Caco-2 (cell line): ENCODE results near the gene GAREM1. TPM values are rescaled to one million over a fixed set of nuclear protein-coding genes. Genes with fewer than 3 reads are reported as not detected.
A peak's percentile ranks its signal among the peaks of the same experiment; 100 is the strongest.

Experiments
- BruUV-seq: library from RNA; stranded (reverse); fragments of 400-500 nt; replicated peaks from 2 replicates; lab custom pipeline; 2021; lab: Mats Ljungman, UMichigan
- CTCF ChIA-PET: fragments of 300-600 bp; sonication (Branson Sonifier 250); formaldehyde crosslinking; loops from one replicate; lab custom pipeline; 2022; ENCODE audit warnings: antibody characterized with exemption; lab: Charles Lee
- POLR2A ChIA-PET: fragments of 300-600 bp; sonication (Branson Sonifier 250); formaldehyde crosslinking; loops from one replicate; lab custom pipeline; 2022; ENCODE audit warnings: antibody characterized with exemption; lab: Charles Lee
- DNase-seq, 2 experiments: peaks; one replicate each; pipeline versions ENCODE4 v3.0.0 to v3.0.0-alpha.2; 2020 to 2022
- H3K27me3 ChIP-seq: replicated peaks from 2 replicates; pipeline ENCODE4 v1.6.0; 2011; ENCODE audit warnings: low read length; ENCODE audit not compliant: control insufficient read depth, insufficient read depth
- H3K36me3 ChIP-seq: 2 replicates; pipeline ENCODE4 v1.5.1; 2011; ENCODE audit warnings: low read length; ENCODE audit not compliant: control insufficient read depth, insufficient read depth
- H3K4me1 ChIP-seq: fragments of 250-450 bp; sonication (Bioruptor Pico); 2 replicates; pipeline ENCODE4 v1.5.1; 2020; ENCODE audit warnings: mild to moderate bottlenecking
- H3K4me3 ChIP-seq: 2 replicates; pipeline ENCODE4 v1.5.1; 2011; ENCODE audit warnings: low read depth, mild to moderate bottlenecking, control low read depth, low read length
- H3K9me3 ChIP-seq: fragments of 250-450 bp; sonication (Bioruptor Pico); 2 replicates; pipeline ENCODE4 v1.5.1; 2020; ENCODE audit warnings: mild to moderate bottlenecking, moderate library complexity
- H3K27ac Mint-ChIP-seq: one replicate; pipeline ENCODE4 v1.8.0; 2022; ENCODE audit warnings: mixed read lengths; ENCODE audit not compliant: unreplicated experiment
- H3K27me3 Mint-ChIP-seq: one replicate; pipeline ENCODE4 v1.8.0; 2022; ENCODE audit warnings: mixed read lengths; ENCODE audit not compliant: insufficient read depth, unreplicated experiment
- H3K36me3 Mint-ChIP-seq: one replicate; pipeline ENCODE4 v1.8.0; 2022; ENCODE audit warnings: mild to moderate bottlenecking, mixed read lengths; ENCODE audit not compliant: insufficient read depth, unreplicated experiment
- H3K4me1 Mint-ChIP-seq: one replicate; pipeline ENCODE4 v1.8.0; 2022; ENCODE audit warnings: low read depth, mixed read lengths; ENCODE audit not compliant: unreplicated experiment
- H3K4me3 Mint-ChIP-seq: one replicate; pipeline ENCODE4 v1.8.0; 2022; ENCODE audit warnings: mild to moderate bottlenecking, moderate library complexity, mixed read lengths; ENCODE audit not compliant: unreplicated experiment
- H3K9me3 Mint-ChIP-seq: one replicate; pipeline ENCODE4 v1.8.0; 2022; ENCODE audit warnings: mixed read lengths; ENCODE audit not compliant: unreplicated experiment
- CTCF ChIP-seq, 2 experiments: fragments of 200-600 bp in 1 of 2; IDR thresholded peaks; 1 replicate in 1 of 2; 2 replicates in 1 of 2; pipeline versions ENCODE4 v1.5.1 to v1.8.0; 2011 to 2022; ENCODE audit warnings: antibody characterized with exemption in 1 of 2, control low read depth in 1 of 2, inconsistent platforms in 1 of 2, low read depth in 1 of 2, low read length in 1 of 2, mild to moderate bottlenecking in 1 of 2, moderate library complexity in 1 of 2; ENCODE audit not compliant: insufficient read depth in 1 of 2, severe bottlenecking in 1 of 2, unreplicated experiment in 1 of 2
- intact Hi-C: fragments of 100-400 bp; cut with micrococcal nuclease; formaldehyde crosslinking; loops from one replicate; pipeline ENCODE4 v1.10.0; 2022; ENCODE audit not compliant: unreplicated experiment
- total RNA-seq: library from RNA; stranded (reverse); gene quantifications from 2 replicates; pipeline ENCODE4 v1.2.3, GENCODE V29; 2022

GAREM1 gene
- total RNA-seq, 1 experiment from 2014 or later: 0.50 TPM

- BruUV-seq: no TSS peak
- no peaks in the 10 kb centered on the region for H3K27me3 Mint-ChIP-seq
- no peaks in the 10 kb centered on the region for H3K36me3 ChIP-seq
- H3K27ac Mint-ChIP-seq: no peak overlapping the region
- no peaks in the 10 kb centered on the region for H3K27me3 ChIP-seq
- DNase-seq: no peak
- no peaks in the 10 kb centered on the region for H3K36me3 Mint-ChIP-seq
- H3K9me3 ChIP-seq: no peaks in the 10 kb centered on the region
- no peak for TF ChIP-seq CTCF (IDR thresholded peaks at IDR 0.05; ENCODE audit: insufficient read depth in 1 of 2, low read depth in 1 of 2, low read length in 1 of 2, severe bottlenecking in 1 of 2, unreplicated experiment in 1 of 2)
- POLR2A ChIA-PET: no interaction called here
- no peak overlapping the region for H3K4me3 ChIP-seq
- no peaks in the 10 kb centered on the region for H3K9me3 Mint-ChIP-seq
- H3K4me1 Mint-ChIP-seq: peaks cover 8% of the 10 kb centered on the region
- H3K4me1 ChIP-seq: peaks cover 19% of the 10 kb centered on the region
- CTCF ChIA-PET: no interaction called here
- intact Hi-C loops: loop anchor here (10.0 kb wide), 1 partner anchor 89 kb away; no protein-coding TSS in a partner anchor
- H3K4me3 Mint-ChIP-seq: no peak overlapping the region
Measured at GRCh38 chr18:32373995-32374394, 96.7 kb downstream of the GAREM1 start.

- intact Hi-C loops: loop anchor here (10.0 kb wide), 1 partner anchor 89 kb away; no protein-coding TSS in a partner anchor
- H3K4me1 Mint-ChIP-seq: peaks cover 8% of the 10 kb centered on the region
- H3K27me3 ChIP-seq: no peaks in the 10 kb centered on the region
- no peaks in the 10 kb centered on the region for H3K27me3 Mint-ChIP-seq
- CTCF ChIA-PET: no interaction called here
- no peak overlapping the region for H3K4me3 ChIP-seq
- no peak for DNase-seq
- POLR2A ChIA-PET: no interaction called here
- BruUV-seq: no TSS peak
- no peaks in the 10 kb centered on the region for H3K36me3 ChIP-seq
- no peak overlapping the region for H3K27ac Mint-ChIP-seq
- no peaks in the 10 kb centered on the region for H3K9me3 Mint-ChIP-seq
- no peak for TF ChIP-seq CTCF (IDR thresholded peaks at IDR 0.05; ENCODE audit: insufficient read depth in 1 of 2, low read depth in 1 of 2, low read length in 1 of 2, severe bottlenecking in 1 of 2, unreplicated experiment in 1 of 2)
- no peaks in the 10 kb centered on the region for H3K36me3 Mint-ChIP-seq
- H3K4me3 Mint-ChIP-seq: no peak overlapping the region
- no peaks in the 10 kb centered on the region for H3K9me3 ChIP-seq
- peaks cover 19% of the 10 kb centered on the region for H3K4me1 ChIP-seq
Measured at GRCh38 chr18:32373505-32373904, 97.2 kb downstream of the GAREM1 start.

- ChIA-PET CTCF (interaction anchor here (1.4 kb wide), 1 partner anchor 98 kb away, joined by 3 read pairs; the partner anchor contains the start of gene GAREM1), POLR2A (no interaction called here)
- Histone ChIP-seq H3K9me3 (no peaks in the 10 kb centered on the region), H3K4me1 (peaks cover 19% of the 10 kb centered on the region), H3K36me3 (no peaks in the 10 kb centered on the region), H3K27me3 (no peaks in the 10 kb centered on the region), H3K4me3 (no peak overlapping the region)
- intact Hi-C loops: loop anchor here (10.0 kb wide), 1 partner anchor 88 kb away; no protein-coding TSS in a partner anchor
- BruUV-seq: no TSS peak
- Mint-ChIP-seq H3K4me3 (no peak overlapping the region), H3K27ac (no peak overlapping the region), H3K27me3 (no peaks in the 10 kb centered on the region), H3K9me3 (no peaks in the 10 kb centered on the region), H3K36me3 (no peaks in the 10 kb centered on the region), H3K4me1 (peaks cover 8% of the 10 kb centered on the region)
- peak; percentile 59 to 63 for DNase-seq
- TF ChIP-seq CTCF (IDR thresholded peaks at IDR 0.05; ENCODE audit: insufficient read depth in 1 of 2, low read depth in 1 of 2, low read length in 1 of 2, severe bottlenecking in 1 of 2, unreplicated experiment in 1 of 2): no peak
Measured at GRCh38 chr18:32372381-32373061, 98.2 kb downstream of the GAREM1 start.
